ENCODE data around the gene NTRK3.

The NTRK3 gene

DNA sequence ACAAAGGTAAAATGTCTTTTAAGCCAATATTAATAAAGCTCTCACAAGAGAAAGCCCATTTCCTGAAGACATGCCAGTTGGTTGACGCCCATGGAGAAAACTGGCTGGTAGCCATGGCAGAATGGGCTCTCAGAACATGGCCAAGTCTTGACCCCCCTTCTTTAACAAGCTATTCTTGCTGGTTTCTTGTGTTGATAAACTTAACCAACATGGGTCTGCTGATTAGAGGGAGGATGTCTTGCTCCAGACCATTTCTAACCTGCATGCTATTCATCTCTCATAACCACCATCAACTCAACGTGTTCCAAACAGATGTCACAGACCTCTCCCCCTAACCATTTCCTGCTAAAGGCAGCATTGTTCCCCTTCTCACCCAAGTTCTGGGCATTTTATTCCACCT, 25.7 kb downstream of the NTRK3 start:
- DNase-seq (ENCODE audit: low spot score), result no peak

DNA sequence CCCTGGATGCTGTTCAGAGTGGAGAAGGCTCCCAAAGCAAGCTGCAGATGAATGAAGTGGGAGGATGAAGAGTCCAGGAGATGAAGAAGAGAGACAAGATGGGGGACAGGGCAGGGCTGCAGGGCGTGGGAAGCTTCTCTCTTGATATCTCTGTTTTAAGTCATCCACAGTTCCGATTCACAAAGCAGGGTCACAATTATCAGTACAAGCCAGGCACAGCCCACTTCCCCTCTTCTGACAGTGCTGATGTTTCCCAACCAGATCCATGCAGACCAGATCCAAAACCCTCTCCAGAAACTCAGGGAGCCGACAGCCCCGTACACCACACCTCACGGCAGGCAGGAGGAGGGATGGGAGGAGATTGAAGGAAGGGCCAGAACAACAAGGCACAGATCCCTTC, 31.1 kb downstream of the NTRK3 start:
- DNase-seq (ENCODE audit: low spot score), result no peak

DNA sequence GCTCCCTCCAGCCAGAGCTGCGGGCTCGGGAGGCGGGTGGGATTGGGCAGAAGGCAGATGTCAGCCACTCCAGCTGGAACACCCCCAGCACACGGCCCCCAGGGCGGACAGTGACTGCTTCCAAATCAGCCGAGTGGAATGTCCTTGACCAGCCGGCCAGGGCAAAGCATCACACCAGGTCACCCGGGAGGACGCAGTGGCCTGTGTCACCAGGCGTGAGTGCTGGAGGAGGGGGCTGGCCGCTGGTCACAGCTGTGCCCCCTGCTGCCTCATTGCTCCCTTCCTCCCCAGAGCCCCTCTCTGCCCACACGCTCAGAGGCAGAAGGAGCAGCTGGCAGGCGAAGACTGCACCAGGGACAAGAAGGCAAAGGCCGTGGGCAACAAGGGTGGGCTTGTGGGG, 33.5 kb downstream of the NTRK3 start:
- no peak for DNase-seq (ENCODE audit: low spot score)

DNA sequence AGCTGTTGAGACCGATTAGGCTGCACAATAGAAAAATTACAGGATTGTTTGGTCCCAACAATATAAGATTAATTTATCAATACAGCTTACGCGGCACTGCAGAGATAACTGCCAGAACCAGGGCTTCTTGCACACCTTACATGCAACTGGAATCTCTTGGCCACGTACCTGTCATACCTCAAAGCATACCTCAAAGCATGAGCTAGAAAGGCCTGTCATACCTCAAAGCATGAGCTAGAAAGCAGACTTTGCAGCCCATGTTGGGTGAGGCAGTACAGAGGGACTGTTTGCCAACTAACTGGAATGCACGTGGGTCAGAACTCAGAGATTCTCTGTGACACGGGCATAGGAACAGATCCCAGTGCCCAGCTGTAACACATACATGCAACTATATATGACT, 34.7 kb downstream of the NTRK3 start:
- DNase-seq (ENCODE audit: low spot score), result no peak

DNA sequence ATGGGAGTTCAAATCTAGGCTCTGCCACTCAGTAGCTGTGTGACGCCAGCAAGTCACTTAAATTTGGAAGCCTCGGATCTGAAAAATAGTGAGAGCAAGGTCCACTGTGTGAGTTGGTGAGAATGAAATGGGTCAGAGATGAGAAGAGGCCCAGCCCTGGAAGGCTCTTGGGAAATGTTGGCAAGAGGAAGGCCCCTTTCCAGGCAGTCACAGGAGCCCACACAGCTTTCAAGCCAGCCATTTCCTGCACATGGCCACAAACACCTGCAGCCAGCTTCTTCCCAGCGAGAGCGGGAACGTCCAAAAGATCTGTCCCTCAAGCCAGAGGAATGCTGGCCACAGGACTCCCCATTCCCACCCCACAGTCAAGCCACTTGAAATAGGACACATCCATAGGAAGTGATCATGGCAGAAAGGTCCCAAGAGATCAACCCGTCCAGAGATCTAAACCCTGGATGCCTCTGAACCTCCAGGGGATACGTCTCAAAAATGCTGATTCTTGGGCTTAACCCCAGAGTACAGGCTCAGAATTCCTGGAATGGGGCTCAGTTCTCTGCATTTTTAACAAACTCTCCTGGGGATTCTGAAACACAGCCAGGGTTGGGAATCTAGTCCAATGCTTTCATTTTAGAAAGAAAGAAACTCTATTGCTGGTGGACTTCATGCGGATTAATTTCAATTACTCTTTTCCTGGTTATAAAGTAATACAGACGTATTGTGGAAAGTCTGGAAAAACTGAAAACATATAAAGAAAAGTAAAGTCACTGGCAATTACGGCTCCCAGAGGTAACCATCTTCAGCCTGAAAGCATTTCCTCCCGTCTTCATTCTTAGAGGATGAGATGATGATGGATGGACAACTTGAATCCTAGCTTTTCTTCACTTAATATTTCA, 35.9 kb downstream of the NTRK3 start:
- DNase-seq (ENCODE audit: low spot score), result peak; percentile 29

DNA sequence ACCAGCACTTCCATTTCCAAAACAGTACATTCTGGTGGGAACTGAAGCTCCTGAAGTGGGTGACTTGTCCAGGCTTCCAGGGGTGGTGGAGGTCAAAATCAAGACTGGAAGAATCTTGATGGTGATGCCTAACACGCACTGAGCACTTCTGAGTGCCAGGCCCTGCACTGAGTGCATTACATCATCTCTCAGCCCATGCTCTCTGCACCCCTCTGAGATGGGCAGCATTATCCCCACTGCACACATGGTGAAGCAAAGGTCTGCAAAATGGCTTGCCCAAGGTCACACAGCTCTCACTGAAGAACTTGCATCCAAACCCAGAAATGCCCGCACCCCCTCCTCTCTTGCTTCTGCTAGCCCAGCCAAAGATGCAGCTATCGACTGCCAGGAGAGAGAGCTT, 36.9 kb downstream of the NTRK3 start:
- no peak for DNase-seq (ENCODE audit: low spot score)

DNA sequence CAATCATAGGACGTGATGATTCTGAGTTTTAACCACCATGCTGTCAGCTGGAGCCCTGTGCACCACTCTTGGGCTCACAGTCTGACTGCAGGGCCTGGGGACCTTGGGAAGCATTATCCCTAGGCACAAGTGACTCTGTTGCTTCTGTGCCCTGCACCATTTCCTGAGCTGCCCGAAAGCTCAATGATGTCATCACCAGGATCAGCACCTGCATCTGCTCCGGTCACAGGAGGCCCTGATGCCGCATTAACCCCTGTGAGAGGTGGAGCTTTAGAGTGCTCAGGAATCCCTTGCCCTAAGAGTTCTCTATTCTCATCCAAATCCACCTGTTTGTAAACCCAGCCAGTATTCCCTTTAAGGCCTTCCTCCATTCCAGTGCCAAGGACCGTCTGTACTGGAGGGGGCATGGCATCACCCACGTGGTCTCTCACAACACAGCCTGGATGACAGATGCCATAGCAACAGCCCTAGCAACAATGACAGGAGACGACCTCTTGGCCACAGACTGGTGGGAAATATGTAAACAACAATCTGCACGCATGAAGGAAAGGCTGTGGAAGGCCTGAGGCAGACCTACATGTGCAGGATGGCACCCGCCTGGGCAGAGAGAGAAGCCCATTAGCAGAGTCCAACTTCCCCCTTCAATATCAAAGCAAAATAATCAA, 37.9 kb downstream of the NTRK3 start:
- DNase-seq (ENCODE audit: low spot score), result peak; percentile 38

DNA sequence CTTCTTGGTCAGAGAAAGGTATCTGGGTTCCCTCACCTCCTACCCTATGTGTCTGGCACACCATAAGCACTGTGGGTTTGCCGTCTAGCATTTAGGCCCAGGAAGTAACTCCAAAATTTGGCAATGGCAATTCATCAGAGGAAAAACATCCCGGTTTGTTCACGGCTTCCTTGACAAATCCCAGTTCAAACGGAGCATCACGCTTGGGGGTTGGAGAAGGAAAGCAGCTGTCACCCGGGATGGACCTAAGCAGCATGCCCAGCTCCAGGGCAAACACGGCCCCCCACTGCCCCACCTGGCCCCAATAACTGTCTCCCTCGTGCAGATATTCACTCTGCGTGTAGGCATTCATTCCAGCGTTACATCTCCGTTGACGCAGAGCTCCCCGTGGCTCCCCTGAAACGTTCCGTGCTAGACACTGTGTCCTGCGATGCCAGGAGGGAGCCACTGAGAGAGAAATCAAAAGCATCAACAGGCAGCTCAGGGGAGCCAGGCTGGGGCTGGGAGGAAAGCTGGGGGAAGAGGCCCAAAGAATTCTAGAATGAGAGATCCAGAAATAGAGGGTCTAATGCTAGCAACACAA, 41.4 kb downstream of the NTRK3 start:
- DNase-seq (ENCODE audit: low spot score), result peak; percentile 26

DNA sequence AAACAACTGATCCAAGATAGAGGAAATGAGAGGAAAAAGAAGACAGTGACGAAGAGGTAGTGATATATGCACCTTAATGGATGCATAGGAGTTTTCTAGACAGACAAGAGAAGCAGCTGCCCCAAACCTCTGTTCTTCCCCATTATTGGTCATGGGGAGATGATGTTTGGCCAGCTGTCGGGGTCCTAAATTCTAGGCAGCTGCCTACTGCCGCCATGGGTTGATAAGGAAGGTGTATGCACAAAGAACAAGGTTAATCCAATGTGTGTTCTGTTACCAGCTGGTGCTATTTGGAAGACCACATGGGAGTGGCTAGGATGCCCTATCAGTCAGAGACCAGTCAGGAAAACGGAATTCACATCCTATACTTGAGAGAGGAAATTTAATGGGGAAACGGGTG, 47.4 kb downstream of the NTRK3 start:
- no peak for DNase-seq (ENCODE audit: low spot score)

DNA sequence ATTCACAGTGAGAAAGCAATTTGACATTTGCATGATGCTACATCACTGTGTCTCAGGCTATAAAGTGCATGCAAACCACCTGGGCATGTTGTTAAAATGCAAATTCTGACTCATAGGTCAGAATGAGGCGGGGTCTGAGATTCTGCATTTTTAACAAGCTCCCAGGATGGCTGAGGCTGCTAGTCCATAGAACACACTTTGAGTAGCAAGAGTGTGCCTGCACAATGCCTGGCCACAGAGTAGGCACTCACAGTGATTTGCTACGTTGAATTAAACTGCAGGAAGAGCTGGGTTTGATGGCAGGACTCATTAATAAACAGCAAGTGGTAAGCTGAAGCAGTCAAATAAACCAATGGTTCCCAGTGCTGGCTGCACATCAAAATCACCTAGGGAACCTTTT, 48.1 kb downstream of the NTRK3 start:
- peak; percentile 26 for DNase-seq (ENCODE audit: low spot score)

DNA sequence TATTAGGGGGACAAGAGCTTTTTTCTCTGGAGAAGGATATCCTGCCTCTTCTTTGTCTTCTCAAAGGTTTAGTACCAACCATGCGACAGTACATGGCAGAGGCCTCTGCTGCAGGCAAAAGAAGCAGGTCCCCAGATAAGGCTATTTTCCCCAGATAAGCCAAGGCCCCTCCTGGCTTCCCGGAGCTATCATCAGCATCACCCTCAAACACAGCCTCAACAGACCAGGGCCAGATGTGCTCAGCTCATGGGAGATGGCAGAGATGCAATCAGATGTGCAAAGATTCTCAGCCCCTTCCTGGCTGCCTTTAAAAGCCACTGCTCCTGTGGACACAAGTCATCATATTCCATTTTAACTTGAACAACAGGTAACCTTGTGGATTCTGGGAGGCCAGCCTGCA, 49.0 kb downstream of the NTRK3 start:
- no peak for DNase-seq (ENCODE audit: low spot score)

DNA sequence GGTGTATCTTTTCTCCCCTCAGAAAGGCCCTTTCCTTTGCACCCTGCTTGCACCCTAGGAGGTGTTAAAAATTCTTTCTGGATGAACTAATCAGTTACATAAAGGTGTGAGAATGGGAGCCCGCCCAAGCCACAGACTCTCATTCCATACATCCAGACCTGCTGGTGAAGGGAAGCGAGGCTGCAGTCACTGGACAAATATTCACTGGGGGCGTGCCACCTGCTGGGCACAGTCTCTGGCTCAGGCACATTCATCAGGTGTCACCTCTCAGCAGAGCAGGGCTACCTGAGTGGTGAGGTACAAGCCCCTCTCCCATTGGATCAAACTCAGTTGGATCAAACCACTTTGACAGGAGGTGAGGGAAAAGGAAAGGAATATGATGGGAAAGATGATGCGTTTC, 52.0 kb downstream of the NTRK3 start:
- no peak for DNase-seq (ENCODE audit: low spot score)

DNA sequence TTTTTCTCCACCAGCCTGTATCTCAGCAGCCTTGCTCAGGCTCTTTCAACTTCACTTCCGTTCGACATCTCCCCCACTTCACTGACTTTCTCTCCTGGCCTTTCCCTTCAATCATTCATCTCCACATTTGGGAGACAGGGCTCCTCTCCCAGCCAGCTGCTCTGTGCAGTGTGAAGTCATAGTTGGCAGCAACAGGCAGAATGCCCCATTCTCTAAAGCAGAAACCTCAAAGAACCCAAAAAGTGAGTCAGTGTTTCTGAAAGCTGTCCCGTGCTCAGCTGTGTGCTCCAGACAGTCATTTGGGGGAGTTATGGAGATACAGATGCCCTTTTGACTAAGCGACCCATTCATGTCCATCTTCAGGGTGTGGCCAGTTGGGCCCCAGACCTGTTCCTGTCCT, 54.3 kb downstream of the NTRK3 start:
- no peak for DNase-seq (ENCODE audit: low spot score)

DNA sequence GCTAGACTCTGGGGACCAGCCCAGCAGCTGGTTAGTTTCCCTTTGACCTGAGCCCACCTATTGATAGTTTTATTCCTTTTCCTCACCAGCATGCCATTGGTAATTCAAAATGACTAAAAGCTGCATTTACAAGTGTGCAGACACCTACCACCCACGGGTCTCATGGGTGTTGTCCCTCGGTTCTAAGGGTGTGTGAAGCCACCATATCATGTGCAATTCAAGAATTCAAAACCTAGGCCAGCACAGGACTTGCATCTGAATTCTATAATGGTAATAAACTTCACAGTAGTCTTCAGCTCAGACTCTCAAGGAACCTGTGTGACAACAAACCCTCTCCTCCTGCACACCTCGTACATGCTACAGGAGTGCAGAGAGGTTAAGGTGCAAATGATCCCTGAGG, 55.3 kb downstream of the NTRK3 start:
- DNase-seq (ENCODE audit: low spot score), result no peak

DNA sequence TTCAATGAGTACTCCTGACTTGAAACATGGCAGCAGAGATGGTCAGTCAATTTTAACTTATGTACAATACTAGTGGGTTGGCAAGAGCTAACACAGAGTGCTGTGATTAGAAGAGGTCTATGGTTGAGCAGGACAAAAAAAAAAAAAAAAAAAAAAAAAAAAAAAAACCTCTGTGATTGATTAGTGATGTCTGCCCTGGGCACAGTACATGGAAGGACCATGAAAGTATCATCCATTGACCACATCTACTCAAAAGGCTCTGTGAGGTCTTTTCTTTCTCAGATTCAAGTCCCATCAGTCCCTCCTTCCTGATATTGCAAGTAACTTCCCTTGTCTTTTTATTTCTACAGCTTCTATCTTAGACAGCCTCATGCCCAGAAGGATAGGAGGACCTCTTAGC, 59.6 kb downstream of the NTRK3 start:
- no peak for DNase-seq (ENCODE audit: low spot score)

DNA sequence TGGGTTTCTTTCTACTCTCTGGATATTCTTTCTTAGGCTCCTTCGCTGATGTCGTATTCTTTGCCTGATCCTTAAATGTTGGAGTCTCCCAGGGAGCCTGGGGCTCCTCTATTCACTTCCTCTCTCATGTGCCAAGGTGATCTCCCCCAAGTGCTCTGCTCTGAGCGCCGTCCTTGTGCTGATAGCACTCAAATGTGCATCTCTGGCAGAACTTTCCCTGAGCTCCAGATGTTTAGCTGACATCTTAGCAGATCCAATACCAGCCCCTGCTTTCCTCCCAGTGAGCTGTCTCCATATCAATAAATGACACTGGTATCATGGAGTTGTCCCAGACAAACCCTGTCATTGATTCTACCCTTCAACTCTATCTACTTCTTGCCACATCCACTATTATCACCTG, 62.4 kb downstream of the NTRK3 start:
- DNase-seq (ENCODE audit: low spot score), result no peak

DNA sequence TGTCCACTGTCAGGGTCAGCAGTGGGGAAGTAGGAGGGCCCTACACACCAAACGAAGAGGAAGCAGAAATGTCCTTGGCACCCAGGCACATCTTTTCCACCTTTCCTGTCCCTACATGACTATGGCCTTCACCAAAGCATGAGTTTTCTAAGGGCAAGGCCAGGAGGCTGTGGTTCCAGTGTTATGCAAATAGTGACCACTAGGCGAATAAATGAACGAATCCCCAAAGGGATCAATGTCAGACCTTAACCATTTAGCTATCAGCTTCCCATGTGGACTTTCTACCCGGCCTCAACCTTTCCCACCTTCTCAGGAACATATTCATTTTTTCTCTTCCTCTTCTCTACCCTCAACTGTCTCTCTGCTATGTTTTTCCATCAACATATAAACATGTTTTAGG, 63.1 kb downstream of the NTRK3 start:
- no peak for DNase-seq (ENCODE audit: low spot score)

DNA sequence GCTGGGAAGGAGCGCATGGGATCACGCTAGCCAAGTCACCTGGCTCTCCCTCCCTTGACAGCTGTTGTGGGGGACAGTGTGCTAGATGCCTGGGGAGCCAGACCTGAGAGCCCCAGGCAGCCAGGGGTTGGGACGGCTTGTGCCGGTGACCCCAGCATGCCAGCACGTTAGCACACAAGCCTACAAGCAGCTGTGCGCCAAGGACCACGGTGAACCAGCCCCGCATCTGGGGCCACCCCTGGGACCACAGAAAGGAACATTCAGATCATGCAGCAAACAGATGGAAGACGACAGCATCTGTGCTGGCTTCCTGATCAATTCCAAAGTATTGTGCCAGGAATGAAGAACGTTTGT, 64.8 kb downstream of the NTRK3 start:
- no peak for DNase-seq (ENCODE audit: low spot score)

DNA sequence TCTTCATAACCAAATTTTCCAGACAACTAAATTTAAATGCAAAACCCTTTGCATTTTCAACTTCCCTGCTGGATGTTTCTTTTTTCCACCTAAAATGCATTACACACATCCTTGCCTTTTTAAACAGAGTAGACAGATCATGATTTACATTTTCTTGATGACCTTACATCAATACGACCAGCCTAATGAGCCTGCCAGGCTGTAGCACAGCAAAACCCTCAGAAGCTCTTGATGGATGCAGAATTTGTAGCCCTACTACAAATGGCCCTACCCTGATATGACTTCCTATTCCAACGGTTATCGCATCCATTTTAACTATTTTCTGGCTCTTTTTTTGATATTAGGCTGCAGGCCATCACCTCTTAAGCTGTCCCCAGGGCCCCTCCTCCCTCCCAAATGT, 66.3 kb downstream of the NTRK3 start:
- no peak for DNase-seq (ENCODE audit: low spot score)

DNA sequence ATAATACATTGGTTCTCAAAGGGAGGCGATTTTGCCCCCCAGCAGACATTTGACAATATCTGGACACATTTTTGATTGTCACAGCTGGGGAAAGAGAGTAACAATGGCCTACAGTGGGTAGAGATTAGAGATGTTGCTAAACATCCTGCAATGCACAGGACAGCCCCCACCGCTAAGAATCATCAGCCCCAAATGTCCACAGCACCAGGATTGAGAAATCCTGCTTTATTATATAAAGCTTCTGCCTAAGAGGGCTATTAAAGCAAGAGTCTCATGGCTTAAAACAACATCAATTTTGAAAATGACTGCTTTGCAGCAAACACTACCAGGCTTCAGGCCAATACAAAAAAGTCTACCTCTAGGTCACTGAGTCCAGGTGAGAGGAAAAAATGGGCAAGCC, 68.2 kb downstream of the NTRK3 start:
- no peak for DNase-seq (ENCODE audit: low spot score)

DNA sequence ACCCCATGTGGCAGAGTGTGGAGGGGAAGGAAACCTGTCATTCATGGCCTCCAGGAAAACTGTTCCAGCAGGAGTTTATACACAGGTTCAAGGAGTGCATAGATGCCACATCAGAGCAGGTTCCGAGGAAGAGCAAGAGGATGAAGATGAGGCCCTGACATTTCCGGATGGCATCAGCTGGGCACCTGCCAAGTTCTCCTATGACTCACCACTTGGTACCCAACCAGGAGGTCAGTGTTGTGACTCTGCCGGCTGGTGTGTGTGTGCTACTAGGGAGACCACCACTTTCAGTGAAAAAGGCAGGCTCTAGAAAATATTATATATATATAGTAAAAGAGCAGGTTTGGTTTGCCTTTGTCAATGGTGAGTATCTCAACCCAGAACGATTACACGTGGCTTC, 69.3 kb downstream of the NTRK3 start:
- DNase-seq (ENCODE audit: low spot score), result peak; percentile 20

DNA sequence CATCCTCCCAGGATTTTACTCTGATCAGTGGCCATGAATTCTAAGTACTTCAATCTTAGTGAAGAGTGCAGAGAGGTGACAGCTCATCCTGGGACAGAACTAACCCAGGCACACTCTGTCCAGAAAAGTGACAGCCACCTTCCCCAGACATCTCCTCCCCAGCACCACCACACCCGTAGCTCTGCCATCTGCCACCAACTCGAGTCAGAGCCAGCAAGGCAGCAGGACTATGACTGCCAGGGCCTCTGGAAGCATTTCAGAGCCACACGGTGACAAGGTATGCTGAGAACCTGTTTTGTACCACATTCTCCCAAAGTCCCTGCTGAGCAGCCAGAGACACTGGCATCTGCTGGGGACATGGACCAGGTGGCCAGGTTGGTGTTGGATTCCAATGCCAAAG, 71.0 kb downstream of the NTRK3 start:
- no peak for DNase-seq (ENCODE audit: low spot score)

DNA sequence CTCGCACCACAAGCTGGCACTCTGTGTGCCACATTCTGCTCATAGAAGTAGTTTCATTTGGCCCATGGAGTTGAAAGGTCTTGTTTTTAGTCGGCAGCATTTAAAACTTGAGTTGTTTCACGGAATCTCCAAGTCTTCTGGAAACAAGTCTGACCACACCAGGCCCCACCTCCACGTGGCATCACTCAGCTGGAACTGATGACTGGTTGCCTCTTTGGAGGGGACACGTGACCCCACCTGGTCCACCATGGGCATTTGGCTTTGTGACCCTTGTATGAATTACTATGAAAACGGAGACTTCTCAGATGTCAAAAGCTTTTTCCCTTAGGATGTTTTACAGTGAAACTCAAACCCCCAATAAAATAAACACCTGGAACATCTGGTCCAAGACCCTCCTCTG, 74.9 kb downstream of the NTRK3 start:
- no peak for DNase-seq (ENCODE audit: low spot score)

DNA sequence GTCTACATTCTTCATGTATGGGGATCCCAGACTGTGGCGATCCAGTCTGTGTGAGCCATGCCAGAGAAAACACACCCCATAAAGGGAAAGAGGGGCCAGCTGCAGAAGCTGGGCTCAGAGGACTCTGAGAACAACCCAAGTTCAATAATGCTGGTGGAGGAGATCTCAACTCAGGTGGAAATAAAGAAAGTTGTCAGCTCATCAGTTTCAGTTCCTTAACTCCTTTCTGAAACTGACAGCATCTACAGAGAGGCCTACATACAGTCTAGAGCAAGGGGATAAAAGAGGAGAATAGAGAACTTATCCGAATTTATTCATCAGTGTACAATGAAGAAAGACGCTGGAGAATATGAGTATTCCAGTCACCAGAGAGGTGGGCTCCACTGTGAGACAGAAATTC, 77.0 kb downstream of the NTRK3 start:
- DNase-seq (ENCODE audit: low spot score), result no peak
